ENCODE results near the gene TBX10.
"Not testable (repeated sequence)": the region's sequence is repeated elsewhere in the genome, so short reads cannot be mapped to it uniquely, and the experiment has no call there.

TBX10 gene

GRCh38 chr11:67664696-67665540 lies 25.4 kb upstream of the TBX10 start:
- DNase-seq (ENCODE audit: low read depth, low spot score), result no peak

GRCh38 chr11:67664213-67664585 lies 24.6 kb upstream of the TBX10 start:
- DNase-seq (ENCODE audit: low read depth, low spot score), result no peak

GRCh38 chr11:67663532-67664212 lies 24.1 kb upstream of the TBX10 start:
- DNase-seq (ENCODE audit: low read depth, low spot score), result no peak

- DNase-seq (ENCODE audit: low read depth, low spot score), result no peak
These were observed 23.4 kb upstream of the TBX10 start for GRCh38 chr11:67662835-67663531.

- DNase-seq (ENCODE audit: low read depth, low spot score), result no peak
These were observed 22.7 kb upstream of the TBX10 start for GRCh38 chr11:67662142-67662834.

GRCh38 chr11:67660752-67661151 lies 21.2 kb upstream of the TBX10 start:
- not testable (repeated sequence) for DNase-seq (ENCODE audit: low read depth, low spot score)

- DNase-seq (ENCODE audit: low read depth, low spot score), result not testable (repeated sequence)
These were observed 20.1 kb upstream of the TBX10 start for GRCh38 chr11:67659651-67660165.

- no peak for DNase-seq (ENCODE audit: low read depth, low spot score)
These were observed 17.7 kb upstream of the TBX10 start for GRCh38 chr11:67657300-67657699.

GRCh38 chr11:67656278-67656922 lies 16.8 kb upstream of the TBX10 start:
- no peak for DNase-seq (ENCODE audit: low read depth, low spot score)

- no peak for DNase-seq (ENCODE audit: low read depth, low spot score)
These were observed 14.7 kb upstream of the TBX10 start for GRCh38 chr11:67654225-67654624.

GRCh38 chr11:67652965-67653845 lies 13.6 kb upstream of the TBX10 start:
- no peak for DNase-seq (ENCODE audit: low read depth, low spot score)

GRCh38 chr11:67651976-67652781 lies 12.6 kb upstream of the TBX10 start:
- no peak for DNase-seq (ENCODE audit: low read depth, low spot score)

- no peak for DNase-seq (ENCODE audit: low read depth, low spot score)
These were observed 10.3 kb upstream of the TBX10 start for GRCh38 chr11:67649634-67650510.

- no peak for DNase-seq (ENCODE audit: low read depth, low spot score)
These were observed 9.4 kb upstream of the TBX10 start for GRCh38 chr11:67648796-67649613.

GRCh38 chr11:67648140-67648795 lies 8.7 kb upstream of the TBX10 start:
- no peak for DNase-seq (ENCODE audit: low read depth, low spot score)

GRCh38 chr11:67647471-67647870 lies 7.9 kb upstream of the TBX10 start:
- no peak for DNase-seq (ENCODE audit: low read depth, low spot score)
